Gastrocnemius medialis (tissue), 4 donors: ENCODE data around the gene TBCK.

Source experiments
- POLR2A ChIP-seq, 2 donors: fragments of 450-650 bp; IDR thresholded peaks; one replicate each; pipeline ENCODE4 v1.6.1; 2017; ENCODE audit warnings: antibody characterized with exemption in 2 of 2, mild to moderate bottlenecking in 2 of 2, moderate library complexity in 2 of 2
- TF ChIP-seq, protein P1 (sequence below), 5 experiments: fragments of 450-650 bp in 3 of 5; fragments of 200-600 bp in 2 of 5; sonication (generic) in 2 of 5; IDR thresholded peaks in 4 of 5; conservative IDR thresholded peaks in 1 of 5; 1 replicate in 4 of 5; 2 replicates in 1 of 5; pipeline ENCODE4 v1.5.1; 2016 to 2019; ENCODE audit warnings: antibody characterized with exemption in 5 of 5, mild to moderate bottlenecking in 3 of 5, moderate library complexity in 3 of 5

DNA sequence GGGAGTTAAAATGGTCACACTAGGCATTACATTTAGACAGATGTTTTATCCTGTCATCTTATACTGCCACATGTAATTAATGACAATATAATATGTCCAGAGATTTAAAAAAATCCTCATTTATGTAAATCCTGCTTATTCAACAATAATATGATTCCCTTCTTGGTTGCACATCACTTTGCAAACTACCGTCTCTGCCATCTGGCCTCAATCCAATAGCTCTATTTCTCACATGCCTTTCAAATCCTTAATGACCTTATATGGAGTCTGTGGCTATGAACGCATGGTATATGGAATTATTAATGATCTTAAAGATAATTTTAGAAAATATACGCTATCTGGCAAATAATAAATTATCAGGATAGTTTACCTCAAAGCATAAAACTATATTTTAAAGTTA is 276.2 kb downstream of the TBCK start:
- TF ChIP-seq POLR2A (IDR thresholded peaks at IDR 0.05), result no peak
- TF ChIP-seq, protein P1, sequence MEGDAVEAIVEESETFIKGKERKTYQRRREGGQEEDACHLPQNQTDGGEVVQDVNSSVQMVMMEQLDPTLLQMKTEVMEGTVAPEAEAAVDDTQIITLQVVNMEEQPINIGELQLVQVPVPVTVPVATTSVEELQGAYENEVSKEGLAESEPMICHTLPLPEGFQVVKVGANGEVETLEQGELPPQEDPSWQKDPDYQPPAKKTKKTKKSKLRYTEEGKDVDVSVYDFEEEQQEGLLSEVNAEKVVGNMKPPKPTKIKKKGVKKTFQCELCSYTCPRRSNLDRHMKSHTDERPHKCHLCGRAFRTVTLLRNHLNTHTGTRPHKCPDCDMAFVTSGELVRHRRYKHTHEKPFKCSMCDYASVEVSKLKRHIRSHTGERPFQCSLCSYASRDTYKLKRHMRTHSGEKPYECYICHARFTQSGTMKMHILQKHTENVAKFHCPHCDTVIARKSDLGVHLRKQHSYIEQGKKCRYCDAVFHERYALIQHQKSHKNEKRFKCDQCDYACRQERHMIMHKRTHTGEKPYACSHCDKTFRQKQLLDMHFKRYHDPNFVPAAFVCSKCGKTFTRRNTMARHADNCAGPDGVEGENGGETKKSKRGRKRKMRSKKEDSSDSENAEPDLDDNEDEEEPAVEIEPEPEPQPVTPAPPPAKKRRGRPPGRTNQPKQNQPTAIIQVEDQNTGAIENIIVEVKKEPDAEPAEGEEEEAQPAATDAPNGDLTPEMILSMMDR (IDR thresholded peaks at IDR 0.05 in 4 of 5, conservative IDR thresholded peaks at IDR 0.05 in 1 of 5), result no peak
